Measurements from ENCODE around the gene RNPEP. TPM values are rescaled to one million over a fixed set of nuclear protein-coding genes. Genes with fewer than 3 reads are reported as not detected.

The RNPEP gene
- total and polyA plus RNA-seq, 2 of the 13 experiments (the other 11 are each of a cell fraction or from before 2014, with no cell fraction given) = 20.6 to 38.4 TPM

GRCh38 chr1:201955009-201955728 lies 27.3 kb upstream of the RNPEP start, which contains the start of gene TIMM17A (continued):
- TF ChIP-seq RFX3 (CRISPR knock-in tag; IDR thresholded peaks at IDR 0.05) = 0 out of 2 replicates have a peak, but pooled peaks have one; percentile 10
- TF ChIP-seq, protein P1, sequence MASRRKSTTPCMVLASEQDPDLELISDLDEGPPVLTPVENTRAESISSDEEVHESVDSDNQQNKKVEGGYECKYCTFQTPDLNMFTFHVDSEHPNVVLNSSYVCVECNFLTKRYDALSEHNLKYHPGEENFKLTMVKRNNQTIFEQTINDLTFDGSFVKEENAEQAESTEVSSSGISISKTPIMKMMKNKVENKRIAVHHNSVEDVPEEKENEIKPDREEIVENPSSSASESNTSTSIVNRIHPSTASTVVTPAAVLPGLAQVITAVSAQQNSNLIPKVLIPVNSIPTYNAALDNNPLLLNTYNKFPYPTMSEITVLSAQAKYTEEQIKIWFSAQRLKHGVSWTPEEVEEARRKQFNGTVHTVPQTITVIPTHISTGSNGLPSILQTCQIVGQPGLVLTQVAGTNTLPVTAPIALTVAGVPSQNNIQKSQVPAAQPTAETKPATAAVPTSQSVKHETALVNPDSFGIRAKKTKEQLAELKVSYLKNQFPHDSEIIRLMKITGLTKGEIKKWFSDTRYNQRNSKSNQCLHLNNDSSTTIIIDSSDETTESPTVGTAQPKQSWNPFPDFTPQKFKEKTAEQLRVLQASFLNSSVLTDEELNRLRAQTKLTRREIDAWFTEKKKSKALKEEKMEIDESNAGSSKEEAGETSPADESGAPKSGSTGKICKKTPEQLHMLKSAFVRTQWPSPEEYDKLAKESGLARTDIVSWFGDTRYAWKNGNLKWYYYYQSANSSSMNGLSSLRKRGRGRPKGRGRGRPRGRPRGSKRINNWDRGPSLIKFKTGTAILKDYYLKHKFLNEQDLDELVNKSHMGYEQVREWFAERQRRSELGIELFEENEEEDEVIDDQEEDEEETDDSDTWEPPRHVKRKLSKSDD (CRISPR knock-in tag; IDR thresholded peaks at IDR 0.05; ENCODE audit: low read depth) = peak; percentile 78
- TF ChIP-seq, protein P2, sequence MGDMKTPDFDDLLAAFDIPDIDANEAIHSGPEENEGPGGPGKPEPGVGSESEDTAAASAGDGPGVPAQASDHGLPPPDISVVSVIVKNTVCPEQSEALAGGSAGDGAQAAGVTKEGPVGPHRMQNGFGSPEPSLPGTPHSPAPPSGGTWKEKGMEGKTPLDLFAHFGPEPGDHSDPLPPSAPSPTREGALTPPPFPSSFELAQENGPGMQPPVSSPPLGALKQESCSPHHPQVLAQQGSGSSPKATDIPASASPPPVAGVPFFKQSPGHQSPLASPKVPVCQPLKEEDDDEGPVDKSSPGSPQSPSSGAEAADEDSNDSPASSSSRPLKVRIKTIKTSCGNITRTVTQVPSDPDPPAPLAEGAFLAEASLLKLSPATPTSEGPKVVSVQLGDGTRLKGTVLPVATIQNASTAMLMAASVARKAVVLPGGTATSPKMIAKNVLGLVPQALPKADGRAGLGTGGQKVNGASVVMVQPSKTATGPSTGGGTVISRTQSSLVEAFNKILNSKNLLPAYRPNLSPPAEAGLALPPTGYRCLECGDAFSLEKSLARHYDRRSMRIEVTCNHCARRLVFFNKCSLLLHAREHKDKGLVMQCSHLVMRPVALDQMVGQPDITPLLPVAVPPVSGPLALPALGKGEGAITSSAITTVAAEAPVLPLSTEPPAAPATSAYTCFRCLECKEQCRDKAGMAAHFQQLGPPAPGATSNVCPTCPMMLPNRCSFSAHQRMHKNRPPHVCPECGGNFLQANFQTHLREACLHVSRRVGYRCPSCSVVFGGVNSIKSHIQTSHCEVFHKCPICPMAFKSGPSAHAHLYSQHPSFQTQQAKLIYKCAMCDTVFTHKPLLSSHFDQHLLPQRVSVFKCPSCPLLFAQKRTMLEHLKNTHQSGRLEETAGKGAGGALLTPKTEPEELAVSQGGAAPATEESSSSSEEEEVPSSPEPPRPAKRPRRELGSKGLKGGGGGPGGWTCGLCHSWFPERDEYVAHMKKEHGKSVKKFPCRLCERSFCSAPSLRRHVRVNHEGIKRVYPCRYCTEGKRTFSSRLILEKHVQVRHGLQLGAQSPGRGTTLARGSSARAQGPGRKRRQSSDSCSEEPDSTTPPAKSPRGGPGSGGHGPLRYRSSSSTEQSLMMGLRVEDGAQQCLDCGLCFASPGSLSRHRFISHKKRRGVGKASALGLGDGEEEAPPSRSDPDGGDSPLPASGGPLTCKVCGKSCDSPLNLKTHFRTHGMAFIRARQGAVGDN (CRISPR knock-in tag; IDR thresholded peaks at IDR 0.05) = peak; percentile 96
- TF ChIP-seq NR2F2 (IDR thresholded peaks at IDR 0.05; ENCODE audit: borderline replicate concordance, low read depth) = no peak
- TF ChIP-seq ZNF577 (CRISPR knock-in tag; IDR thresholded peaks at IDR 0.05; ENCODE audit: borderline replicate concordance, low read depth) = no peak
- no peak for TF ChIP-seq MAFG (CRISPR knock-in tag; IDR thresholded peaks at IDR 0.05)
- TF ChIP-seq, protein P3, sequence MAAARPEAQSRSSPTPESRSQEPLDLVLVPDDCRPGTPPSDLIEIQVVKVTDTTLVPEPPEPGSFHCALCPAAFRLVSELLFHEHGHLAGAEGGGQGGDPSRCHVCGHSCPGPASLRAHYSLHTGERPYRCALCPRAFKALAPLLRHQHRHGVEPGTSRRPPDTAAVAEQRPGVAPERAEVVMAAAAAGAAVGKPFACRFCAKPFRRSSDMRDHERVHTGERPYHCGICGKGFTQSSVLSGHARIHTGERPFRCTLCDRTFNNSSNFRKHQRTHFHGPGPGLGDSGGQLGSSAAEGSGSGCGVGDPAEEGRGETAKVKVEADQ (CRISPR knock-in tag; IDR thresholded peaks at IDR 0.05; ENCODE audit: borderline replicate concordance) = 0 out of 2 replicates have a peak, but pooled peaks have one; percentile 47
- TF ChIP-seq MLX (CRISPR knock-in tag; IDR thresholded peaks at IDR 0.05) = 0 out of 2 replicates have a peak, but pooled peaks have one; percentile 32
- TF ChIP-seq YEATS4 (CRISPR knock-in tag; IDR thresholded peaks at IDR 0.05; ENCODE audit: borderline replicate concordance) = peak; percentile 92
- TF ChIP-seq KDM2A (CRISPR knock-in tag; IDR thresholded peaks at IDR 0.05; ENCODE audit: borderline replicate concordance, low read depth) = peak; percentile 73
- TF ChIP-seq DNMT3B (CRISPR knock-in tag; conservative IDR thresholded peaks at IDR 0.05) = no peak
- TF ChIP-seq ZNF557 (CRISPR knock-in tag; IDR thresholded peaks at IDR 0.05) = no peak
- no peak for TF ChIP-seq FOXA1 (IDR thresholded peaks at IDR 0.05)
- no peak for TF ChIP-seq FOXA1 (CRISPR knock-in tag; IDR thresholded peaks at IDR 0.05)
- TF ChIP-seq MED1 (CRISPR knock-in tag; IDR thresholded peaks at IDR 0.05) = peak; percentile 72
- TF ChIP-seq ZBTB39 (CRISPR knock-in tag; IDR thresholded peaks at IDR 0.05) = no peak
- TF ChIP-seq NFYC (CRISPR knock-in tag; IDR thresholded peaks at IDR 0.05) = peak; percentile 94
- TF ChIP-seq ZBTB7A (CRISPR knock-in tag; IDR thresholded peaks at IDR 0.05) = 0 out of 2 replicates have a peak, but pooled peaks have one; percentile 12
- no peak for TF ChIP-seq KLF11 (CRISPR knock-in tag; IDR thresholded peaks at IDR 0.05)
- TF ChIP-seq ZNF292 (CRISPR knock-in tag; IDR thresholded peaks at IDR 0.05; ENCODE audit: borderline replicate concordance, low read depth) = no peak

All from HepG2 (cell line).